Fibroblast of lung (primary cell): ENCODE measurements around the gene LRP10.

ENCODE experiments used
- EZH2 ChIP-seq: IDR thresholded peaks from 2 replicates; pipeline ENCODE4 v1.5.1; 2012; ENCODE audit warnings: low read length, control low read depth, mild to moderate bottlenecking; ENCODE audit errors: missing control alignments
- TF ChIP-seq, protein P1 (sequence below), 2 donors: IDR thresholded peaks in 1 of 2; conservative IDR thresholded peaks in 1 of 2; 1 replicate in 1 of 2; 2 replicates in 1 of 2; pipeline ENCODE4 v1.5.1; 2011 to 2012; ENCODE audit warnings: low read length in 2 of 2, control low read depth in 1 of 2, inconsistent platforms in 1 of 2, low read depth in 1 of 2, mild to moderate bottlenecking in 1 of 2

DNA sequence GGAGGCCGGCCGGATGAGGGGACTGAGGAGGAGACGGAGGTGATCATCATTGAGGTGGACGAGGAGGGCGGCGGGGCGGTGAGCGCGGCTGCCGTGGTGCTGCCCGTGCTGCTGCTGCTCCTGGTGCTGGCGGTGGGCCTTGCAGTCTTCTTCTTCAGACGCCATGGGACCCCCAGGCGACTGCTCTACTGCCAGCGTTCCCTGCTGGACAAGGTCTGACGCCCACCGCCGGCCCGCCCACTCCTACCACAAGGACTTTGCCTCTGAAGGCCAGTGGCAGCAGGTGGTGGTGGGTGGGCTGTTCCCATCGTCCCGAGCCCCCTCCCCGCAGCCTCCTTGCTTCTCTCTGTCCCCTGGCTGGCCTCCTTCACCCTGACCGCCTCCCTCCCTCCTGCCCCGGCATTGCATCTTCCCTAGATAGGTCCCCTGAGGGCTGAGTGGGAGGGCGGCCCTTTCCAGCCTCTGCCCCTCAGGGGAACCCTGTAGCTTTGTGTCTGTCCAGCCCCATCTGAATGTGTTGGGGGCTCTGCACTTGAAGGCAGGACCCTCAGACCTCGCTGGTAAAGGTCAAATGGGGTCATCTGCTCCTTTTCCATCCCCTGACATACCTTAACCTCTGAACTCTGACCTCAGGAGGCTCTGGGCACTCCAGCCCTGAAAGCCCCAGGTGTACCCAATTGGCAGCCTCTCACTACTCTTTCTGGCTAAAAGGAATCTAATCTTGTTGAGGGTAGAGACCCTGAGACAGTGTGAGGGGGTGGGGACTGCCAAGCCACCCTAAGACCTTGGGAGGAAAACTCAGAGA, 25.5 kb upstream of the LRP10 start:
- TF ChIP-seq, protein P1, sequence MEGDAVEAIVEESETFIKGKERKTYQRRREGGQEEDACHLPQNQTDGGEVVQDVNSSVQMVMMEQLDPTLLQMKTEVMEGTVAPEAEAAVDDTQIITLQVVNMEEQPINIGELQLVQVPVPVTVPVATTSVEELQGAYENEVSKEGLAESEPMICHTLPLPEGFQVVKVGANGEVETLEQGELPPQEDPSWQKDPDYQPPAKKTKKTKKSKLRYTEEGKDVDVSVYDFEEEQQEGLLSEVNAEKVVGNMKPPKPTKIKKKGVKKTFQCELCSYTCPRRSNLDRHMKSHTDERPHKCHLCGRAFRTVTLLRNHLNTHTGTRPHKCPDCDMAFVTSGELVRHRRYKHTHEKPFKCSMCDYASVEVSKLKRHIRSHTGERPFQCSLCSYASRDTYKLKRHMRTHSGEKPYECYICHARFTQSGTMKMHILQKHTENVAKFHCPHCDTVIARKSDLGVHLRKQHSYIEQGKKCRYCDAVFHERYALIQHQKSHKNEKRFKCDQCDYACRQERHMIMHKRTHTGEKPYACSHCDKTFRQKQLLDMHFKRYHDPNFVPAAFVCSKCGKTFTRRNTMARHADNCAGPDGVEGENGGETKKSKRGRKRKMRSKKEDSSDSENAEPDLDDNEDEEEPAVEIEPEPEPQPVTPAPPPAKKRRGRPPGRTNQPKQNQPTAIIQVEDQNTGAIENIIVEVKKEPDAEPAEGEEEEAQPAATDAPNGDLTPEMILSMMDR (conservative IDR thresholded peaks at IDR 0.05 in 1 of 2, IDR thresholded peaks at IDR 0.05 in 1 of 2; ENCODE audit: low read depth in 1 of 2, low read length in 2 of 2) = no peak
- no peak for TF ChIP-seq EZH2
